Transverse colon (tissue), 4 donors: Measurements from ENCODE around the gene DRGX. TPM values are rescaled to one million over a fixed set of nuclear protein-coding genes. Genes with fewer than 3 reads are reported as not detected.

ENCODE experiments used
- DNase-seq: peaks from one replicate; pipeline ENCODE4 v3.0.0-alpha.2; 2019
- H3K27ac ChIP-seq, 4 donors: fragments of 200-600 bp; sonication (generic); 2 replicates each; pipeline ENCODE4 v1.5.1; 2016 to 2018; ENCODE audit warnings: inconsistent platforms in 4 of 4
- H3K27me3 ChIP-seq: fragments of 200-600 bp; sonication (generic); 2 replicates; pipeline ENCODE4 v1.5.1; 2017; ENCODE audit warnings: inconsistent platforms
- H3K36me3 ChIP-seq, 4 donors: fragments of 200-600 bp; sonication (generic); 2 replicates each; pipeline ENCODE4 v1.5.1; 2017 to 2019; ENCODE audit warnings: inconsistent platforms in 4 of 4
- H3K4me1 ChIP-seq, 4 donors: fragments of 200-600 bp; sonication (generic); 2 replicates each; pipeline ENCODE4 v1.5.1; 2017 to 2020; ENCODE audit warnings: inconsistent platforms in 4 of 4
- H3K4me3 ChIP-seq, 4 donors: fragments of 200-600 bp; sonication (generic); 1 replicate in 1 of 4; 2 replicates in 3 of 4; pipeline versions ENCODE4 v1.5.1 to v1.6.1; 2017 to 2019; ENCODE audit warnings: inconsistent platforms in 4 of 4
- H3K9me3 ChIP-seq, 2 donors: fragments of 200-600 bp; sonication (generic); 2 replicates each; pipeline ENCODE4 v1.5.1; 2017 to 2019; ENCODE audit warnings: inconsistent platforms in 2 of 2
- CTCF ChIP-seq, 5 experiments: fragments of 200-600 bp in 3 of 5; fragments of 450-650 bp in 2 of 5; sonication (generic) in 3 of 5; IDR thresholded peaks; 1 replicate in 2 of 5; 2 replicates in 3 of 5; pipeline ENCODE4 v1.5.1; 2016 to 2017; ENCODE audit warnings: antibody characterized with exemption in 5 of 5, inconsistent platforms in 3 of 5, mild to moderate bottlenecking in 2 of 5, moderate library complexity in 1 of 5
- EP300 ChIP-seq: sonication (generic); formaldehyde crosslinking; IDR thresholded peaks from one replicate; pipeline ENCODE4 v1.6.1; 2017; ENCODE audit warnings: antibody characterized with exemption, low read depth
- POLR2A ChIP-seq: fragments of 450-650 bp; IDR thresholded peaks from one replicate; pipeline ENCODE4 v1.6.1; 2016; ENCODE audit warnings: antibody characterized with exemption, mild to moderate bottlenecking, moderate library complexity
- POLR2AphosphoS5 ChIP-seq, 3 donors: sonication (generic); formaldehyde crosslinking; IDR thresholded peaks; one replicate each; pipeline ENCODE4 v1.6.1; 2016; ENCODE audit warnings: antibody characterized with exemption in 3 of 3
- WGBS, 2 donors: methylation state at CpG; one replicate each; pipeline ENCODE4 v1.1.5; 2018; ENCODE audit warnings: low coverage in 1 of 2; 5-methylcytosine and 5-hydroxymethylcytosine counted together
- in situ Hi-C, 4 donors: fragments of 200-750 bp; cut with MboI; loops; one replicate each; pipeline versions ENCODE4 v1.15.0 to v1.15.1; 2017; ENCODE audit warnings: low sequenced_read_pairs in 3 of 4, low pct_ligation_motif_present in 1 of 4, low pct_unique_long_range_greater_than_20kb in 1 of 4
- intact Hi-C: fragments of 100-400 bp; cut with DNase I; formaldehyde crosslinking; loops from one replicate; pipeline ENCODE4 v1.15.1; 2023; ENCODE audit warnings: low total_unique reads
- total RNA-seq, 4 donors: library from RNA; depleted of rRNA; stranded (reverse); fragments of >200 nt; gene quantifications; one replicate each; pipeline ENCODE4 v1.1.0, GENCODE V29; 2016

Gene DRGX
- total RNA-seq, 4 donors from 2014 or later: 0.32 to 0.37 TPM; not detected in 2

- intact Hi-C loops (no loop called here), in situ Hi-C loops (no loop called here)
- no peak for TF ChIP-seq CTCF (IDR thresholded peaks at IDR 0.05)
- no peak for TF ChIP-seq EP300
- no peak for TF ChIP-seq POLR2AphosphoS5 (IDR thresholded peaks at IDR 0.05)
- no peak for TF ChIP-seq POLR2A
- peaks cover 0 to 23% (median 9%) of the 10 kb centered on the region in 4 donors for H3K4me1 ChIP-seq
- no peak for DNase-seq
- WGBS, 2 donors: 8% methylated on average over 39 of the region's 62 CpGs; no CpG with 5 or more reads in 1 of the 2 donors
- peaks cover 99% of the 10 kb centered on the region for H3K27me3 ChIP-seq
- H3K9me3 ChIP-seq: no peaks in the 10 kb centered on the region
- no peak overlapping the region for H3K27ac ChIP-seq
- H3K36me3 ChIP-seq: no peaks in the 10 kb centered on the region
- no peak overlapping the region for H3K4me3 ChIP-seq
These were observed 752 bp downstream of the DRGX start for GRCh38 chr10:49394933-49395740.

GRCh38 chr10:49393757-49394156, 2.1 kb downstream of the DRGX start:
- DNase-seq: no peak
- H3K27ac ChIP-seq: no peak overlapping the region
- H3K4me3 ChIP-seq: no peak overlapping the region
- WGBS, 2 donors: 53% methylated on average over 4 of the region's 4 CpGs; no CpG with 5 or more reads in 1 of the 2 donors
- peaks cover 94% of the 10 kb centered on the region for H3K27me3 ChIP-seq
- H3K36me3 ChIP-seq: no peaks in the 10 kb centered on the region
- H3K9me3 ChIP-seq: no peaks in the 10 kb centered on the region
- intact Hi-C loops (no loop called here), in situ Hi-C loops (no loop called here)
- TF ChIP-seq CTCF (IDR thresholded peaks at IDR 0.05): no peak
- TF ChIP-seq EP300: no peak
- no peak for TF ChIP-seq POLR2A
- TF ChIP-seq POLR2AphosphoS5 (IDR thresholded peaks at IDR 0.05): no peak
- peaks cover 0 to 21% (median 9%) of the 10 kb centered on the region in 4 donors for H3K4me1 ChIP-seq

GRCh38 chr10:49393301-49393700, 2.6 kb downstream of the DRGX start:
- no peak overlapping the region for H3K4me3 ChIP-seq
- peaks cover 0 to 17% (median 6%) of the 10 kb centered on the region in 4 donors for H3K4me1 ChIP-seq
- H3K27me3 ChIP-seq: peaks cover 90% of the 10 kb centered on the region
- intact Hi-C loops: no loop called here
- DNase-seq: no peak
- no peak for TF ChIP-seq POLR2A
- TF ChIP-seq EP300: no peak
- TF ChIP-seq POLR2AphosphoS5 (IDR thresholded peaks at IDR 0.05): no peak
- H3K36me3 ChIP-seq: no peaks in the 10 kb centered on the region
- 75 to 96% methylated on average over 1 of the region's 1 CpG for WGBS, 2 donors
- in situ Hi-C loops: no loop called here
- no peak overlapping the region for H3K27ac ChIP-seq
- no peaks in the 10 kb centered on the region for H3K9me3 ChIP-seq

- Histone ChIP-seq H3K36me3 (no peaks in the 10 kb centered on the region), H3K9me3 (no peaks in the 10 kb centered on the region), H3K4me3 (no peak overlapping the region), H3K4me1 (no peaks in the 10 kb centered on the region), H3K27me3 (peaks cover 51% of the 10 kb centered on the region), H3K27ac (no peak overlapping the region)
- DNase-seq: no peak
- in situ Hi-C loops (no loop called here), intact Hi-C loops (no loop called here)
- WGBS, 2 donors: 77 to 90% methylated on average over 13 to 15 of the region's 15 CpGs
- TF ChIP-seq POLR2AphosphoS5 (IDR thresholded peaks at IDR 0.05) (no peak), EP300 (no peak), POLR2A (no peak), CTCF (IDR thresholded peaks at IDR 0.05) (no peak)
These were observed 6.4 kb downstream of the DRGX start for GRCh38 chr10:49389361-49389933.
